GM20431 (cell line): ENCODE data around the gene COL16A1.
"Not testable (repeated sequence)": the region's sequence is repeated elsewhere in the genome, so short reads cannot be mapped to it uniquely, and the experiment has no call there.

Experiments
- in situ Hi-C: fragments of 300-500 bp; cut with MseI, MboI; formaldehyde crosslinking; loops from one replicate; pipeline ENCODE4 v1.15.0; 2020; ENCODE audit warnings: low sequenced_read_pairs; ENCODE audit not compliant: unreplicated experiment

COL16A1 gene

DNA sequence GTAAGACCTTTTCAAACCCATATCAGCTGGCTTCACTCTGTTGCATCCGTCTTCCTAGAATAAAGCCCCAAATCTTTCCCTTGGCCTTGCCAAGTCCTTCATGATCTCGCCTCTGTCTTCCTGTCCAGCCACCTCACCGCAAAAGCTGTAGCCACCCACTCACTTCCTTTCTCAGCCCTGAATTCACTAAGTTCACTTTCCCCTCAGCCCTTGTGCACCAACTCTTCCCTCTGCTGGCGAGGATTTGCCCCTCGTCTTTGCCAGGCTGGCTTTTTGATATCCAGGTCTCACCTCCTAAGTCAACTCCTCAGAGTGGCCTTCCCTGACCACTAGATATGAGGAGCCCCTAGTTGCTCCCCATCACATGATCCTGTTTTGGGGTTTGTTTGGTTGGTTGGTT is 3.9 kb upstream of the COL16A1 start:
- in situ Hi-C loops = no loop called here

DNA sequence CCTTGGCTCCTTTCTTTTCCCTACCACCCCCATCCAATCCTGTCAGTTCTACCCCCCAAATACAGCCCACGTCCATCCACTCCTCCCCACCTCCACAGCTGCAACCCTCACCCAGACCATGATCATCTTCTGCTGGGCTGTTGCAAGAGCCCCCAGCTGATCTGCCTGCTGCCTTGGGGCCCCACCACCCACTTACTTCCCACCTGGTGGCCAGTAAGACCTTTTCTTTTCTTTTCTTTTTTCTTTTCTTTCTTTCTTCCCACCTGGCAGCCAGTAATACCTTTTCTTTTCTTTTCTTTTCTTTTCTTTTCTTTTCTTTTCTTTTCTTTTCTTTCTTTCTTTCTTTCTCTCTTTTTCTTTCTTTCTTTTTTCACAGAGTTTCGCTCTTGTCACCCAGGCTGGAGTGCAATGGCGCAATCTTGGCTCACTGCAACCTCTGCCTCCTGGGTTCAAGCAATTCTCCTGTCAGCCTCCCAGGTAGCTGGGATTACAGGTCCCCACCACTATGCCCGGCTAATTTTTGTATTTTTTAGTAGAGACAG is 3.3 kb upstream of the COL16A1 start:
- in situ Hi-C loops = not testable (repeated sequence)

DNA sequence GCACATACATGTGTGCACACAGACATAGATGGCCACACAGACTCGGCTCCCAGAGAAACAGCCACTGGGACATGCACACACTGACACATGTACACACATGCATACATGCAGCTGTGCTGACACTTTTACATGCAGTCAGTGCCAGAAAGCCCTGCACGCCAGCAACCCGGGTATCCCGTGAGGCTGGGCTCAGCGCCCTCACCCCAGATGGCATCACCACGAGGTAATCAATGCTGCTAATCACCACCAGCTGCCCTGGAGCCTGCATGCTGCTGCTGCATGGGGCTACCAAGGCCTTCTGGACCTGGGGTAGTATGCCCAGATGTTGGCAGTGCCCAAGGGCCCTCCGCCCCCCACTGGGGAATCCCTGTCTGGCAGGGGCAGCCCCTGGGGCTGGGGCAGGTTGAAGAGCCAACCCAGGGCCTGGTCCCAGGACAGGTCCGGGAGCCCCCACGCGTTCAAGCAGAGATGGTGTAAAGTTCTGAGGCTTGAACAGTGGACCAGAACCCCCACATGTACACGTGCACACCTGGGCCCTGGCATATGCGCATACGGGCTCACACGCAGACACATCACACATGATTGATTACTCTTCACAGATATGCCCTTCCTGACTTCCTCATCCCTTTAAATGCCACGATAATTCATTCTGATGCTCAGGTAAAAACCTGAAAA is 2.7 kb upstream of the COL16A1 start:
- in situ Hi-C loops = no loop called here

DNA sequence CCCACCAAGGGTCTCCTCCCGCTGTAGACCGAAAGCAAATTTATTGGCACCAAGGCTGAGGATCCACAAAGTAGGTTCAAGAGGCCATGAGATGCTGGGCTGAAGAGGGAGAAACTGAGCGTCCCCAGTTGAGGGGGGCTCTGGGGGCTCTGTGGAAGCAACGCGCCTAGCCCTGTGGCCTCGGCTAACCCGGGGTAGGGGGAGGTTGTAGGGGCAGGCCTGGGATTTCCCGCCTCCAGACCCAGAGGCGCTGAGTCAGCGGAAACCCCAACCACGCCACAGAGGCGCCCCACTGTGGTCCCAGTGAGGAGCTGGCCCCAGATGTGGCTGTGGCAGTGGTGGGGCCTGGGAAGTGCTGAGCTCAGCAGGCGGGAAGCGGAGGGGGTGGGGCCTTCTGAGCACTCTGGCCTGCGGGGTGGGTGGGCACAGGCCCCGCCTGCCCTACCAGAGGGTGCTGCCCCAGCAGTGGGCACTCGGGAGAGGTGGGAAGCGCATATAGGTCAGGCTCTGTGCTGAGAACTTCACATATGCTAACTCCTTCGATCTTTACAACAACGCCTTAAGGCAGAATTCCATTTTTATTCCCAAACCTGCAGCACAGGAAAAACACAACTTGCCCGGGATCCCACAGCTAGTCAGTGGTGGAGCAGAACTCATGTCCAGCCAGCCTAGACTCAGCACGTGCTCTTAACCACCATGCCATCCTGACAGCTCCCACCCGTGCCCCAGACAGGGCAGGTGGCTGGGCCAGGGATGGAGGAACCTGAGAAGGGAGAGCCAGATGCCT is 1.5 kb upstream of the COL16A1 start:
- in situ Hi-C loops = no loop called here

DNA sequence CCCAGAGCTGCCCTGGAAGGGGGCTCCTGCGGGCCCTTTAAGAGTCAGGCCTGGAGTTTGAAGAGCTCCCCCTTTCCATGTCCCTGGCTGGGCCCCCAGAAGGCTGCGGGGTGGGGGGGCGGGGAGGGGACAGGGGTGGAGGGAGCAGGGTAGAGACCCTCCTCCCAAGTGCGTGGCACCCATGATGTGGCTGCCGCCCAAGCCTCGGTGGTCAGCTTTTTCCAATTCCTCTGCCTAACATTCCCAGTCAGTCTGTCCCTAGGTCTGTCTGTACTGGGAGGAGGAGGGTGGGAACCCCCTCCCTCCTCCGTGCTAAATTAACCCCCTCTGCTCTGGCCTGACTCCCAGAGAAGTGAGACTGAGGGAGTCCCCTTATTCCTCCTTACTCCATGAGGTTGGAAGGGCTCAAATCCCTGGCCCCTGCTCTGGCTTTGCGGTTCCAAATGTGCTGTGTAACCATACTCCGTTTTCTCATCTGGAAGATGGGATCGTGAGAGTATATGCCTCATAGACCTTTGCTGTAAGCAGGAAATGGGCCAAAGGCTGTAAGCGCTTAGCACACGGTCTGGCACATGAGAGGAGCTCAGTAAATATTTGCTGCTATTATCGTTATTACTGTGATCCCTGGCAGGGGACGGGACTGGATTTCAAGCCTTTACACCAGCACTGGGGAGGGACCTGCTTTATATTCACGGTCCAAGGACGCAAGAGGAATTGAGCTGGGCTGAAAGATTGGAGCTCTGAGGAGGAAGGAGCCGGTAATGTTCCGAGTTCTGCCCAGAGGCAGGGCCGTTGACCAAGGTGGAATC is 658 bp upstream of the COL16A1 start:
- in situ Hi-C loops = no loop called here

DNA sequence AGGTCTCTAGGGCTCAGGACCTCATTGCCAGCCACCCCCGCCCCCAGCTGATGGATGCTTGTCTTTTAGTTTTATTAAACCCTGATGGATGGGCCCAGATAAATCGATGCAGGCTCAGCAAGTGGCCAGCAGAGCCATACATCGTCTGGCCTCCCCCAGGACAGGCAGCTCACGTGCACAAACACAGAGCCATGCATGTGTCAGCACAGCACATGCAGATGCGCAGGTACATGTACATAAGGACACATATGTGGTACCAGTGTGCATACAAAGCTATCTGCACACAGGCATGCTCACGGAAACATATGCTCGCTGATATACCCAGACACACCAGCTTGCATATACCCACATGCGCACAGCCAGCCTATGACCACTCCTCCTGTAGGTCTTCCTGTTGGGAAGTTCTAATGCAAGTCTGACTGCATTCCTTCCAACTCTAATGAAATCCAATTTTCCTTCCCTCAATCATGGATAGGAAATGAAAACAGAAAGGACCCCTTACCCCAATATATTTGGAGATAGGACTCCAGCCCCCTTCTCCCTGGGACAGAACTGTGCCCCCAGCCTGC is 897 bp downstream of the COL16A1 start:
- in situ Hi-C loops = no loop called here

DNA sequence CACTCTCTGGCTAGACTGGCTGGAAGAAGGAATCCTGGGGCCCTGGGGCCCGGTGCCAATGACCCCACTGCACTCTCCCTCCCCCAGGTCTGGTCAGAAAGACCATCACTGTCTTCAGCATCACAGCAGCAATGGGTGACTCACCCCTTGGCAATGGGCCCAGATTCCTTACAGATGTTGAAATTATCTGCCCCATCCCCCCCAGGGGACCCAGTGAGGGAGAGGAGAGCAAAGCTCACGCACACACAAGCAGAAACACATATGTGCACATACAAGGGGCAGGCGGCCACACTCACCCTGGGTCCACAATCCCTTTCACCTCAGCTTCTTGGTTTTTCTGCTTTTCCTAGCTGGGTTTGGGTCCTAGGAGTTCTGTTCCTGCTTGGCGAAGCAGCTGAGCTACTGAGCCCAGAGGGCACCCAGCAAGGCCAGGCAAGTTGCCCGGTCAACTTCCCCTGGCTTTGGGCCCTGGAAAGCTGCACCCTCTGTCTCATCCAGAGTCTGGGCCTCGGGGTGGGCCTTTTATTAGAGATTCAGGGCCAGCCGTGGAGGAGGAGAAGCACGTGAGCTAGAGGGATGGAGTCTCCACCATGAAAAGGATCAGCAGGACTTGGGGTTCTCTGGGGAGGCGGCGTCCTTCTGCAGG is 2.6 kb downstream of the COL16A1 start:
- in situ Hi-C loops = no loop called here

DNA sequence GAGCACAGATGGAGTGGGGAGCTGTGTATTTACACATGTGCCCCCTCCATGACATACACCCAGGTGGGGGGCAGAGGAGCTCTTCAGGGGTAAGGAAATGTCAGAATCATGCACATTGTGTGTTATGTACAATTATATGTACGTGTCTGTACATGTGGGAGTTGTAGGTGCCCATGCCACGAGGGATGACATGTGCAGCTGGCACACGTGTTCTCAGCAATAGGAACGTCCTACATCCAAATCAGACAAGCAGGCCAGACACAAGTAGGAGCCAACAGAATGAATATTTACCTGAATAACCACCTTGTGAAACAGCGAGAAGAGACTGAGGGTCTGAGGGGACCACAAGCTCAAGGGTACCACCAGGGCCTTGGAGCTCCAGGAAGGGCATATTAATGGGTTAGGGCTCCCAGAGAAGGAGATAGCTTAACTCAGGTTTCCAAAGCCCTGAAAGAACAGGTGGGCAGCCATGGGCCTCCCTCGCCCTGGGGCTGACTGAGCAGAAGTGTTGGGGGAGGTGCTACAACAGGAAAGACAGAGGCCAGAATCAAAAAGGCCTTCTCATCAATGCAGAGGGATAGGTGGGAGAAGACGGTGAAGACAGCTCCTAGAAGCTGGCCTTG is 3.2 kb downstream of the COL16A1 start:
- in situ Hi-C loops = no loop called here

DNA sequence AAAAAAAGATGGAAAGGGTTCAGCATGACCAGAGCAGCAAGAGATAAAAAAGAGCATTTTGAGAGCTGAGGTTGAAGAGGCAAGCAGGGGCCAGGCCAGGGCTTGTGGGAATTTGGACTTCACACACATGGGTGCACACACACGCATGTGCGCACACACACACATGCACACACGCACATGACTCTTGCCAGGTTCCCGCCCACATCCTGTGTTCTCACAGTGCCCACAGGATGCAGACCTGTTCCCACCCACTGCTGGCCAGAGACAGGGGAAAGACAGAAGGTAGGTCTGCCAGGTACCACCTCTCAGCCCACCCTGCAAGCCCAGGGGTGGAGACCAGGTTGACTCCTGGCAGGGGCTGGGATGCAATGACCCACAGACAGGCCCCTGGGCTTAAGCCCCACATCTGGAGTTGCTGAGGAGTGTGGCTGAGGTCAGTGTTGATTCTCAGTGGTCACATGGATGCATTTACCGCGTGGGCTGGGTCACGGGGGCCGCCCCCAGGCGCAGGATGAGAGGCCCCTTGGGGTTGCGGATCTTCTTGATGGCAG is 4.4 kb downstream of the COL16A1 start:
- in situ Hi-C loops = no loop called here

DNA sequence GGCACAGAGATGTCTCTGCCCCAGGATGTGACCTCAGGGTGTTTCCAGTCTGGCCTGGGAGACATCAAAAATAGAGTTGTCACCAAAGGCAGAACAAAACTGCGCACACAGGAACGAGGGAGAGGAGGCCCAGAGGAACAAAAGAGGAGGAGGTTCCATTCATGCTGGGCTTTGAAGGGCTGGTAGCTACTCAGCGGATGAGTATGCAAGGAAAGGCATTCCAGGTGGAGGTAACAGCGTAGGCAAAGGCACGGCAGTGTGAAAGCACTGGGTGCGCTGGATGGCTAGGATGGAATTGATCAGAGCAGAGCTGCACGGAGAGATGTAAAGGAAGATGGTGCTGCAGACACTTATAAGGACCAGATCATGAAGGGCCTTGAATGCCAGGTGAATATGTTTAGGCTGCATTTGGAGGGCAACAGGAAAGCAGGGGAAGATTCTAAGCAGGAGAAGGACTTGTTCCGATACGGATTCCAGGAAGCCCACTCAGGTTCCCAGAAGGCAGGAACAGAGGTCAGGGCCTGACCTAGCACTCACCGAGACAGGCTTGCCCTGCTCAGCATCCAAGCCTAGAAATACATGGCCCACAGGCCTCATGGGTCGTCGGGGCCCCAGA is 6.3 kb downstream of the COL16A1 start:
- in situ Hi-C loops = no loop called here

DNA sequence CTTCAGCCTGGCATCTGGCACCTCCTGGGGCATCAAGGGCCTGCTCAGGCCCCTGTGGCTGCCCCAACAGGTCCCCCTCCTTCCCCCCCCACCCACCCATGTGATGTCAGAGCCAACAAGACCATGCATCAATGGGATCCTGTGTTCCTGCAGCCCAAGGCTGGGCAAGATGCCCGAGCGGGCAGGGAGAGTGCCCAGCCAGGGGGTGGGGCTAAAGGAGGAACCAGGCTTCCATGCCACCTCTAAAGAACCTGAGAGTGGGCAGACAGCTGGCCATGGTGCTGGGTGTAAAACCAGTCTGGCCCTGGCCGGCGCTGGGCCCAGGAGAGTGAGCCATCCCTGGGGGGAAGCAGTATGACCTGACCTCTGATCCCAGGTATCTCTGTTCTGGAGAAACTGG is 7.6 kb downstream of the COL16A1 start:
- in situ Hi-C loops = no loop called here

DNA sequence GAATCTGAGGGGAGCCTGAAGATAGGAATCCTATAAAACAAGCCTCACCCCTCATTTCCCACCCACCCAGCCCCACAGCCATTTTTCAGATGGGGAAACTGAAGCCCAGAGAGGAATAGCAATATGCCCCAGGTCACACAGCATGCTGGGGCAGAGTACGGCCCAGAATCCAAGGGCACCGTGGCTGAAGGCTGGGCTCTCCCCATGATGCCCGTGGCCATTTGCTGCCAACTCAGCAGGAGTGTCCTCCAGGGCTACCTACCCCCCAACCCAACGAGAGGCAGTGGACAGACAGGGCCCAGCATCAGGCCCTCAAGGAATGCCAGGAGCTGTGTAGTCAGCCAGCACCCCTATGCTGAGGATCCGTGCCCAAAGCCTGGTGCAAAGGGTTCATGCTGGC is 8.5 kb downstream of the COL16A1 start:
- in situ Hi-C loops = no loop called here

DNA sequence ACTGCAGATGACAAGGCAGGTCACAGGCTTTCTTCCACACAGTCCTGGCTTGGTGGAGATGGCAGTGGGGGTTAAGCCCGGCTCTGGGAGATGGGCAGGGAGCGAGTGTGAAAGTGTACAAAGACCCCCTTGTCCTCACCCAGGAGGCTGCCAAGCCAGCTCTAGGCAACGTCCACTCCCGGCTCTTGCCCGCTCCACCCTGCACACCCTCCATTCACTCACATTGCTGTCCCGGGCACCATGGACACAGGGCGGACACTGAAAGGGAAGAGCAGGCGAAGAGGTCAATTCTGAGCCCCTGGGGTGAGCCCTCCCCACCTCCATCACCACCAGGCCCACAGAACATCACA is 8.9 kb downstream of the COL16A1 start:
- in situ Hi-C loops = no loop called here

DNA sequence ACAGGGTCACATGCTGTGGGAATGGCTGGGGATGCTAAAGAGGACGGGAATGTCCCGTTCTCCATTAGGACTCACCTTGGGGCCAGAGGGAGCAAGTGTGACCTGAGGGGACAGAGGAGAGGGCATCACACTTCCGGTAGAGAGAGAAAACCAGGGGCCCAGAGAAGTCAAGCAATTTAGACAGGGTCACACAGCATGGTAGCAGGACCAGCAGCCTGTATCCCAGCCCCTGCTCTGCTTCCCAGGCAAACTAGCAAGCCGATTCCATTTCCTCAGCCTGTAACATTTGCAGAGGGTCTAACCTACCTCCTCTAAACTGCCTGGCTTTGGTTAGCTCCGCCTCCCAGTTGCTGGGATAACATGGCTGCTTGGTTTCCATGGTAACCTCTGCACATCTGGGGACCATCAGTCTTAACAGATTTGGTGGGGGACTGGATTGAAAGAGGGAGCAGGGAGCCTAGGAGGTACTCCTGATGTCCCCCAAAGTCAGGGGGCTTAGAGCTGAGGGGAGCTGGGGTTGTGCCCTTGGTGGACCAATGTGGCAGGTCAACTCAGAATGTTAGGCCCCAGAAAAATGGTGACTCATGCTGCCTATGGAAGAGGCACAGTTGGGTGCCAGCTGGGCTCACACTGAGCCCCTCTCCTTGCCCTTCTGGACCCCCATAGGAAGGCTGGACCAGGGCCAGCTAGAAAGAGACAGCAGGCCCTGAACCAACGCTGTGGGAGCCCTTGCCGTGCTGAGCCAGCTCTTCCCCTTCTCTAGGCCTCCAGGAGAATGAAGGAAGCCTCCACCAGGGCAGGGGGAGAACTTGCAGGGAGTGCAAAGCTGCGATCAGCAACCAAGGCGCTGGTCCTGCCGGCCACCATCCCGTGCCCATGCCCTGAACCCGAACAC is 9.5 kb downstream of the COL16A1 start:
- in situ Hi-C loops = no loop called here

DNA sequence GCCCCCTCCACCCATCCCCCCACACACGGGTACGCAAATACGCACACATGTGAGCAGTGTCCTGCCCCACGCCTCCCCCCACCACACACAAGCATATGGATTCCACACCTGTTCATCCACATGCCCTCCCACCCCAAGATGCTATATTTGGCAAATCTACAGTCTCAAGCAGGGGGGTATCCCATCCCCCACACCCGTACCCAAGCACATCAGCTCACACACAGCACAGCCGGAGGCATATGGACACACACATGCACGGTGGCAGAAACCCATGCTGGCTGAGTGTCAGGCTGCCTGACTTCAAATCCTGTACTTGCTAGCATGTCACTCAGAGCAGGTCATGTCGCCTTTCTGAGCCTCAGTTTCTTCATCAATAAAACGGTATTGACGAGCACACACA is 10.6 kb downstream of the COL16A1 start:
- in situ Hi-C loops = no loop called here

DNA sequence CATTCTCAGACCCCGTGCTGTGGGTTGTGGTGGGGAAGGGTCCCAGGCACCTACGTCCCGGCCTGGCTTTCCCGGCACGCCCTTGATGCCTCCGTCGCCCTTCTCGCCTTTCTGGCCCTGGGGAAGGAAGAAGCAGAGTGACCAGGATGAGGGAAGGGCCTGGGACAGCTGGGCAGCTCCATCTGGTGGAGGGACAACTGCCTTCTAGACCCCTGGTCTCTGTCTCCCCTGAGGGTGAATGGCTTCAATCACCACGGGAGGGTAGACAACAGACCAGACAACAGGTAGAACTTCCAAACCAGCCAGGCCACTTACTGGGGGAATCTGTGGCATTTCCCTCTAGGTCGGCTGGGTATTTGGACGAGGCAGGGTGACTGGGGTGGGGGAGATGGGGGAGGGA is 11.9 kb downstream of the COL16A1 start:
- in situ Hi-C loops = no loop called here

DNA sequence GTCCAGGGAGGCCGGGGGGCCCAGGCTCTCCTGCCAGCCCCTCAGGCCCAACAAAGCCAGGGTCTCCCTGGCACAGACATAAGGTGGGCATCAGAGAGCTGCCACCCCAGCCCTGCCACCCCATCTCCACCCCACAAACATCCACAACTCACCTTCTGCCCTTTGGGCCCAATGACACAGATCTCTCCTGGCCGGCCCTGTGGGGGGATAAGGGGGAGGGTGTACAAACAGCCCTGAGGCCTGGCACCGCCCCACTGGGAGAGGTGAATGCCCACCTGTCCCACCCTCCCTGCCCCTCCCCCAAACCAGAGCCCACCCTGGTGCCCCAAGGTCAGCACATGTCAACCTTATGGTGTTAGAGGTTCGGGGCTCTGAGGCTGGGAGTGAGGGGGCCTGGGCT is 12.4 kb downstream of the COL16A1 start:
- in situ Hi-C loops = no loop called here

DNA sequence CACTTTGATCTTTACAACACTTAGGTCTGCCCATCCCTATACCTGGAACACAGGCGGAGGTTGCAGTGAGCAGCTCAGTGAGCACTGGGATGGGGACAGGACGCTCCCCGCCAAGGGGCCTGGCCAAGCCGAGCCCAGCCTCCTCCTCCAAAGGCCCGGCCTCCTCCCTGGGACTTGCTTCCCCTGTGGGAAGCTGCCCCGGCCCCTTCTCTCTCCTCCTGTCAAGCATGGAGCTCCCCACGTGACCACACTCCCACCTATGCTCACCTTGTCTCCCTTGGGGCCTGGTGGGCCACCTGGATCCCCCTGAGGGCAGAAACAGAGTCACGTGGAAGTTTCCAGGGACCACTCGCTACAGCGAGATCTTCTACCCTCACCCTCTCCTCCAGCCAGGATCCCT is 12.9 kb downstream of the COL16A1 start:
- in situ Hi-C loops = no loop called here
